ENCODE measurements around the gene RNF168. TPM values are rescaled to one million over a fixed set of nuclear protein-coding genes. Genes with fewer than 3 reads are reported as not detected.
"Not testable (repeated sequence)": the region's sequence is repeated elsewhere in the genome, so short reads cannot be mapped to it uniquely, and the experiment has no call there.

Gene RNF168
- total RNA-seq, 1 experiment from 2014 or later = 25.1 TPM

DNA sequence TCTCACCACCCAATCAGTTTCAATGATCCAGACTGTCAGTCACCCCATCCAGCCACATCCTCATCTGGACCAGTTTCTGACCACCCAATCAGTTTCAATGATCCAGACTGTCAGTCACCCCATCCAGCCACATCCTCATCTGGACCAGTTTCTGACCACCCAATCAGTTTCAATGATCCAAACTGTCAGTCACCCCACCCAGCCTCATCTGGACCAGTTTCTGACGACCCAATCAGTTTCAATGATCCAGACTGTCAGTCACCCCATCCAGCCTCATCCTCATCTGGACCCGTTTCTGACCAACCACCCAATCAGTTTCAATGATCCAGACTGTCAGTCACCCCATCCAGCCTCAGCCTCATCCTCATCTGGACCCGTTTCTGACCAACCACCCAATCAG is 33.4 kb downstream of the RNF168 start:
- H3K9ac ChIP-seq (ENCODE audit: low read length); H3K27ac ChIP-seq (ENCODE audit: low read depth, low read length); DNase-seq (ENCODE audit: low read depth, low spot score); H2AFZ ChIP-seq (ENCODE audit: low read depth, low read length, poor library complexity, severe bottlenecking); POLR2A ChIA-PET; H3K9me2 ChIP-seq (ENCODE audit: insufficient read depth); RAD21 ChIA-PET (ENCODE audit: low non-redundant PET in 1 of 2, low total read pairs in 2 of 2, uncharacterized antibody in 2 of 2, unreplicated experiment in 2 of 2); H3K4me2 ChIP-seq (ENCODE audit: low read length); ATAC-seq; H3K4me1 ChIP-seq (ENCODE audit: control insufficient read depth in 1 of 2, insufficient read depth in 2 of 2, low read length in 2 of 2); H3K4me3 ChIP-seq (replicated peaks in 1 of 2; ENCODE audit: low read depth in 1 of 2, low read length in 2 of 2); intact Hi-C loops (cut with micrococcal nuclease); H4K20me1 ChIP-seq (ENCODE audit: insufficient read depth); H3K27me3 ChIP-seq (ENCODE audit: insufficient read depth, low read length); CTCF ChIA-PET; H3K9me3 ChIP-seq (ENCODE audit: control insufficient read depth in 1 of 2, insufficient read depth in 1 of 2, low read depth in 1 of 2, low read length in 2 of 2); BruUV-seq (replicated peaks): not testable (repeated sequence)
- Histone ChIP-seq H3K36me3 (ENCODE audit: control insufficient read depth in 1 of 2, insufficient read depth in 2 of 2, low read length in 2 of 2) (peaks cover 21 to 22% of the 10 kb centered on the region in 2 experiments; a peak in 3 of 4 replicates), H3K79me2 (ENCODE audit: insufficient read depth, low read length) (peaks cover 21% of the 10 kb centered on the region)

DNA sequence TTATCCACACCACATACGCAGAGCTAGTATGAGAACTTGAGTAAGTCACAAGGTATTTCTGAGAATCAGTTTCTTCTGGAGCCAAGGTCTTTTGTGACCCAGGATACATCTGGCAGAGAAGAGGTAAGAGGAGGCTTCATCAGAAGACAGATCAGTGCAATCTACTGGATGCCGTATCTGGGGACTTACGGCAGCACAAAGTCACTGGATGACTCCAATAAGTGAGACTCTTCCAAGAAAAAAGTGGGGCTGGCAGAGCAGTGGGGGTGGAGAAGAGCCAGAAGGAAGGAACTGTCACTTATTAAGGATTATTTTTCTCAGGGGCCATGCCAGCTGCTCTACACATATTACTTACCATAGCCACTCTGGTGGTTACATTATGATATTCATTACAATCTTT is 39.8 kb downstream of the RNF168 start:
- TF ChIP-seq ZNF274 (IDR thresholded peaks at IDR 0.05; ENCODE audit: low read depth, low read length) = no peak
- H3K4me3 ChIP-seq (replicated peaks in 1 of 2; ENCODE audit: low read depth in 1 of 2, low read length in 2 of 2) = no peak overlapping the region
- H3K9me2 ChIP-seq (ENCODE audit: insufficient read depth) = no peaks in the 10 kb centered on the region
- no peaks in the 10 kb centered on the region for H3K9me3 ChIP-seq (ENCODE audit: control insufficient read depth in 1 of 2, insufficient read depth in 1 of 2, low read depth in 1 of 2, low read length in 2 of 2)
- peaks cover 7% of the 10 kb centered on the region; the same call in 1 of the 2 replicates for H3K79me2 ChIP-seq (ENCODE audit: insufficient read depth, low read length)
- H3K36me3 ChIP-seq (ENCODE audit: control insufficient read depth in 1 of 2, insufficient read depth in 2 of 2, low read length in 2 of 2) = no peaks in the 10 kb centered on the region; a peak in 1 of 4 replicates
- ChIA-PET RAD21 (ENCODE audit: low non-redundant PET in 1 of 2, low total read pairs in 2 of 2, uncharacterized antibody in 2 of 2, unreplicated experiment in 2 of 2) (no interaction called here), POLR2A (no interaction called here), CTCF (no interaction called here)
- no peak overlapping the region for H2AFZ ChIP-seq (ENCODE audit: low read depth, low read length, poor library complexity, severe bottlenecking)
- intact Hi-C loops (cut with micrococcal nuclease) = no loop called here
- no TSS peak for BruUV-seq (replicated peaks)
- H3K4me1 ChIP-seq (ENCODE audit: control insufficient read depth in 1 of 2, insufficient read depth in 2 of 2, low read length in 2 of 2) = no peaks in the 10 kb centered on the region
- ATAC-seq (no peak), DNase-seq (ENCODE audit: low read depth, low spot score) (no peak)
- H4K20me1 ChIP-seq (ENCODE audit: insufficient read depth) = no peaks in the 10 kb centered on the region
- H3K27ac ChIP-seq (ENCODE audit: low read depth, low read length) = no peak overlapping the region
- no peaks in the 10 kb centered on the region for H3K27me3 ChIP-seq (ENCODE audit: insufficient read depth, low read length)
- H3K4me2 ChIP-seq (ENCODE audit: low read length) = no peak overlapping the region
- H3K9ac ChIP-seq (ENCODE audit: low read length) = no peak overlapping the region

GRCh38 chr3:196463478-196463756 is 40.2 kb downstream of the RNF168 start:
- H3K4me2 ChIP-seq (ENCODE audit: low read length) = no peak overlapping the region
- ChIA-PET CTCF (no interaction called here), POLR2A (no interaction called here), RAD21 (ENCODE audit: low non-redundant PET in 1 of 2, low total read pairs in 2 of 2, uncharacterized antibody in 2 of 2, unreplicated experiment in 2 of 2) (no interaction called here)
- H3K27ac ChIP-seq (ENCODE audit: low read depth, low read length) = no peak overlapping the region
- TF ChIP-seq EZH2phosphoT487 (IDR thresholded peaks at IDR 0.05; ENCODE audit: borderline replicate concordance) (no peak), RAD21 (IDR thresholded peaks at IDR 0.05; ENCODE audit: low read depth) (no peak), JUND (IDR thresholded peaks at IDR 0.05) (no peak), CEBPB (IDR thresholded peaks at IDR 0.05; ENCODE audit: low read depth) (no peak)
- no peak overlapping the region for H2AFZ ChIP-seq (ENCODE audit: low read depth, low read length, poor library complexity, severe bottlenecking)
- no peaks in the 10 kb centered on the region for H3K9me3 ChIP-seq (ENCODE audit: control insufficient read depth in 1 of 2, insufficient read depth in 1 of 2, low read depth in 1 of 2, low read length in 2 of 2)
- H4K20me1 ChIP-seq (ENCODE audit: insufficient read depth) = no peaks in the 10 kb centered on the region
- DNase-seq (ENCODE audit: low read depth, low spot score) (no peak), ATAC-seq (no peak)
- H3K9ac ChIP-seq (ENCODE audit: low read length) = no peak overlapping the region
- H3K36me3 ChIP-seq (ENCODE audit: control insufficient read depth in 1 of 2, insufficient read depth in 2 of 2, low read length in 2 of 2) = no peaks in the 10 kb centered on the region; a peak in 1 of 4 replicates
- H3K4me3 ChIP-seq (replicated peaks in 1 of 2; ENCODE audit: low read depth in 1 of 2, low read length in 2 of 2) = no peak overlapping the region
- intact Hi-C loops (cut with micrococcal nuclease) = no loop called here
- H3K27me3 ChIP-seq (ENCODE audit: insufficient read depth, low read length) = no peaks in the 10 kb centered on the region
- H3K4me1 ChIP-seq (ENCODE audit: control insufficient read depth in 1 of 2, insufficient read depth in 2 of 2, low read length in 2 of 2) = no peaks in the 10 kb centered on the region
- no peaks in the 10 kb centered on the region for H3K9me2 ChIP-seq (ENCODE audit: insufficient read depth)
- BruUV-seq (replicated peaks) = no TSS peak
- peaks cover 4% of the 10 kb centered on the region; the same call in 1 of the 2 replicates for H3K79me2 ChIP-seq (ENCODE audit: insufficient read depth, low read length)

GRCh38 chr3:196462680-196463477 is 40.7 kb downstream of the RNF168 start:
- H3K4me1 ChIP-seq (ENCODE audit: control insufficient read depth in 1 of 2, insufficient read depth in 2 of 2, low read length in 2 of 2); DNase-seq (ENCODE audit: low read depth, low spot score); H3K79me2 ChIP-seq (ENCODE audit: insufficient read depth, low read length); H3K9ac ChIP-seq (ENCODE audit: low read length); intact Hi-C loops (cut with micrococcal nuclease); BruUV-seq (replicated peaks); H3K4me2 ChIP-seq (ENCODE audit: low read length); POLR2A ChIA-PET; H3K9me3 ChIP-seq (ENCODE audit: control insufficient read depth in 1 of 2, insufficient read depth in 1 of 2, low read depth in 1 of 2, low read length in 2 of 2); H3K27me3 ChIP-seq (ENCODE audit: insufficient read depth, low read length); H2AFZ ChIP-seq (ENCODE audit: low read depth, low read length, poor library complexity, severe bottlenecking); H3K27ac ChIP-seq (ENCODE audit: low read depth, low read length); H4K20me1 ChIP-seq (ENCODE audit: insufficient read depth); RAD21 ChIA-PET (ENCODE audit: low non-redundant PET in 1 of 2, low total read pairs in 2 of 2, uncharacterized antibody in 2 of 2, unreplicated experiment in 2 of 2); H3K9me2 ChIP-seq (ENCODE audit: insufficient read depth); ATAC-seq; CTCF ChIA-PET; H3K4me3 ChIP-seq (replicated peaks in 1 of 2; ENCODE audit: low read depth in 1 of 2, low read length in 2 of 2); H3K36me3 ChIP-seq (ENCODE audit: control insufficient read depth in 1 of 2, insufficient read depth in 2 of 2, low read length in 2 of 2): not testable (repeated sequence)
